GM12891 (cell line): ENCODE data around the gene RELT.
A peak's percentile ranks its signal among the peaks of the same experiment; 100 is the strongest.

ENCODE experiments used
- DNase-seq: peaks from one replicate; pipeline ENCODE4 v3.0.0; 2011; ENCODE audit warnings: low spot score; ENCODE audit not compliant: insufficient read length
- FAIRE-seq: peaks from 2 replicates; lab custom pipeline; 2011; peaks lifted over from hg19 to GRCh38; lab: Jason Lieb, UNC
- PAX5 ChIP-seq: IDR thresholded peaks from 2 replicates; pipeline ENCODE4 v1.6.1; 2011; ENCODE audit warnings: low read length, moderate library complexity, mild to moderate bottlenecking; ENCODE audit not compliant: insufficient read depth, severe bottlenecking
- POLR2A ChIP-seq: IDR thresholded peaks from 2 replicates; pipeline ENCODE4 v1.6.1; 2011; ENCODE audit warnings: low read depth, low read length, control low read depth
- POLR2AphosphoS5 ChIP-seq: IDR thresholded peaks from 2 replicates; pipeline ENCODE4 v1.6.1; 2011; ENCODE audit warnings: low read depth, low read length, control low read depth
- POU2F2 ChIP-seq: IDR thresholded peaks from 2 replicates; pipeline ENCODE4 v1.6.1; 2011; ENCODE audit warnings: low read depth, mild to moderate bottlenecking, control low read depth, low read length, moderate library complexity
- SPI1 ChIP-seq: IDR thresholded peaks from 2 replicates; pipeline ENCODE4 v1.6.1; 2011; ENCODE audit warnings: low read depth, low read length, control low read depth
- TAF1 ChIP-seq: IDR thresholded peaks from 2 replicates; pipeline ENCODE4 v1.6.1; 2011; ENCODE audit warnings: low read depth, low read length, control low read depth

The RELT gene

DNA sequence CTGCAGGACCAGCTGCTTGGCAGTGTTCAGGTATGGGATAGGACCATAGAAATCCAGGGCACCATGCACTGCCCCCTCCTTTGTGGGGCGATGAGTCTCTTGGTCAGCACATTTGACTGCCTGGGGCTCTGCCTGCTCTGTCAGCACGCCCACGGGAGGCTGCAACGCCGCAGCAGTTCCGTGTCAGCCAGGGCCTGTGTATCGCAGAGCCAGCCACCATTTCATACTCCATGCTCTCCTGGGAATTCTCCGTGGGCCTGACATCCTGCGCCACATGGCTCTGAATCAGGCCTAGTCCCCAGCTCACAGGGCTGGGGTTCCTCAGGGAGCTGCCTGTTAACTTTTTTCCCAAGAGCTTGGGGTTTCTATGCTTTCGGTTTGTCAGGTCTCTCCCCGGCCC lies 16.9 kb upstream of the RELT start:
- FAIRE-seq (no peak), DNase-seq (no peak)
- TF ChIP-seq SPI1 (no peak), POLR2AphosphoS5 (no peak), TAF1 (no peak), PAX5 (no peak), POU2F2 (no peak), POLR2A (no peak)

DNA sequence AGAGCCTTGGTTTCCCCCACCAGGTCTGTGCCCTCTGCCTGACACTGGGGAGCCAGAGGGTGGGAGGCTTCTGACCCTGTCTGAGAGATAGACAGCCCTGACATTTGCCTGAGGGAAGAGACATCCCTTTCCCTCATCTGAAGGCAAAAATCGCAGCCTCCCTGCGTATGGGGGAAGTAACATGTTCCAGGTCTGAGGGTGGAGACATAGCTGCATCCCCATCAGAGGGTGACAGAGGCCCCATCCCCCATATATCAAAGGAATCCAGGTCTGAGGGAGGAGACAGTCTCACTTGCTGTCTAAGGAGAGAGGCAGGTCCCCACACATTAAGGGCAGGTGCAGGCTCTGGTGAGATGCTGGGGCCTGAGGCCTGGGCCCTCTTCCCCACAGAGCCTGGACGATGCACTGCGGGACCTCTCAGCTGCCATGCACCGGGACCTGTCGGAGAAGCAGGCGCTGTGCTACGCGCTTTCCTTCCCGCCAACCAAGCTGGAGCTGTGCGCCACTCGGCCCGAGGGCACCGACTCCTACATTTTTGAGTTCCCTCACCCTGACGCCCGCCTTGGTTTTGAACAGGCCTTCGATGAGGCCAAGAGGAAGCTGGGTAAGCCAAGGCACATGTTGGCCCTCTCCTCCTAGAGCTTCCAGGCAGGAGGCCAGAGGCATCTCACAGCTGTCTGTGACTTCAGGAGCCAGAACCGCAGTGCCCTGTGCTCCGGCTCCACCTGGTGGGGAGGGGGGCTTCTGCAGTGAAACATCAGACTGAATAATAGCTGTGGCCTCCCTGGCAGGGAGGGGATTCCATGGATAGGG lies 16.1 kb upstream of the RELT start:
- no peak for FAIRE-seq
- DNase-seq, result peak; percentile 70
- TF ChIP-seq POU2F2 (no peak), TAF1 (no peak), POLR2A (no peak), PAX5 (no peak), POLR2AphosphoS5 (no peak), SPI1 (no peak)

DNA sequence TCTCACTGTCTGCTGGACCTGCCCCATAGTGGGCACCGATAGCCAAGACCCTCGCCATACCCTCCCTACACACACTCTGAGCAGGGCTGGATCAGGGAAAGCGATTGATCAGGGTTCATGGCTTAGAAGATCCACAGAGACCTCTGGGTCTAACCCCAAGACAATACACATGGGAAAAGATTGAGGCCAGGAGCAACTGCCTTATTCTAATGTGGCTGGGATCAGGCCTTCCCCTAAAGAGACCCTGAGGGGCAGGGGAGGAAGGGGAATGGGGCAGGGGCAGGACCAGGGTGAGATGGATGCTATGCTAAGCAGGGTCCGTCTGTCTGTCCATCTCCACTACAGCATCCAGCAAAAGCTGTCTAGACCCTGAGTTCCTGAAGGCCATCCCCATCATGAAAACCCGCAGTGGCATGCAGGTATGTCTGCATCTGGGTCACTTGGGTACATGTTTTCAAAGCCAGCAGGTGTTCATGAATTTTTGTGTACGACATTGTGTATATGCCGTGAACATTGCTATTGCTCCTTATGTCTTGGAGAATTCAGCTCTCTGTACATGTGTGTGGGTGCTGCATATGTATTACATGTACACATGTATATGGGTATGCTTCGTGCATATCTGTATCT lies 15.3 kb upstream of the RELT start:
- TF ChIP-seq POU2F2, result no peak
- TF ChIP-seq POLR2AphosphoS5, result no peak
- DNase-seq, result no peak
- peak; percentile 52 for FAIRE-seq

DNA sequence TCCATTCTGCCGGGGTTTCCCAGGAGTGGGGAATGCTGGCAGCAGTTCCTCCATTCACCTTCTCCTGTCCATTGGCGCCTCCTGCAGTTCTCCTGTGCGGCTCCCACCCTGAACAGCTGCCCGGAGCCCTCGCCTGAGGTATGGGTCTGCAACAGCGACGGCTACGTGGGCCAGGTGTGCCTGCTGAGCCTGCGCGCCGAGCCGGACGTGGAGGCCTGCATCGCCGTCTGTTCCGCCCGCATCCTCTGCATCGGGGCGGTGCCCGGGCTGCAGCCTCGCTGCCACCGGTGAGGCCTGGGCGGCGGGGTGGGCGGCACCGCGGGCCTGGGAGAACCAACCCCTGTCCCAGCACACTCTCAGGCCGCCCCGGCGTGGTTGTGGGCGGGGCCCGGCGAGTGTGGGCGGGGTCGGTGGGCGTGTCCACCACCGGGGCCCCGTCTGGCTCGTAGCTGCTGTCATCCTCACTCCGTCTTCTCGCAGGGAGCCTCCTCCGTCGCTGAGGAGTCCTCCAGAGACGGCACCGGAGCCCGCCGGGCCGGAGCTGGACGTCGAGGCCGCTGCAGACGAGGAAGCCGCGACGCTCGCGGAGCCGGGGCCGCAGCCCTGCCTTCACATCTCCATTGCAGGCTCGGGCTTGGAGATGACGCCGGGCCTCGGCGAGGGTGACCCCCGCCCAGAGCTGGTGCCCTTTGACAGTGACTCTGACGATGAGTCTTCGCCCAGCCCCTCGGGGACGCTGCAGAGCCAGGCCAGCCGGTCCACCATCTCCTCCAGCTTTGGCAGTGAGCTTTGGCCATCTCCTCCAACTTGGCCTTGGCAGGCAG lies 14.0 kb upstream of the RELT start:
- no peak for DNase-seq
- TF ChIP-seq SPI1 (no peak), TAF1 (no peak), POLR2AphosphoS5 (no peak), POU2F2 (no peak), POLR2A (no peak), PAX5 (no peak)
- no peak for FAIRE-seq

DNA sequence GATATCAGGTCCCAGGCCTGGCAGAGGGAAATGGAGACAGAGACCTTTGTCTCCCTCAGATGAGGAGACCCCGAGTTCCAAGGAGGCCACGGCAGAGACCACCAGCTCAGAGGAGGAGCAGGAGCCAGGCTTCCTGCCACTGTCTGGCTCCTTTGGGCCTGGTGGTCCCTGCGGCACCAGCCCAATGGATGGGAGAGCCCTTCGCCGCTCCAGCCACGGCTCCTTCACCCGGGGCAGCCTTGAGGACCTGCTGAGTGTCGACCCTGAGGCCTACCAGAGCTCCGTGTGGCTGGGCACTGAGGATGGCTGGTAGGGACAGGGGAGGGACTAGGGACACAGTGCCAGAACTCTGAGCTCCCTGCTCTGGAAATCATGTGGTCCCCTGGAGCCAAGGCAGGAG lies 13.1 kb upstream of the RELT start:
- DNase-seq (no peak), FAIRE-seq (no peak)
- TF ChIP-seq SPI1, result no peak
- no peak for TF ChIP-seq PAX5
- TF ChIP-seq POLR2A, result no peak
- TF ChIP-seq TAF1, result no peak
- TF ChIP-seq POU2F2, result no peak
- no peak for TF ChIP-seq POLR2AphosphoS5

DNA sequence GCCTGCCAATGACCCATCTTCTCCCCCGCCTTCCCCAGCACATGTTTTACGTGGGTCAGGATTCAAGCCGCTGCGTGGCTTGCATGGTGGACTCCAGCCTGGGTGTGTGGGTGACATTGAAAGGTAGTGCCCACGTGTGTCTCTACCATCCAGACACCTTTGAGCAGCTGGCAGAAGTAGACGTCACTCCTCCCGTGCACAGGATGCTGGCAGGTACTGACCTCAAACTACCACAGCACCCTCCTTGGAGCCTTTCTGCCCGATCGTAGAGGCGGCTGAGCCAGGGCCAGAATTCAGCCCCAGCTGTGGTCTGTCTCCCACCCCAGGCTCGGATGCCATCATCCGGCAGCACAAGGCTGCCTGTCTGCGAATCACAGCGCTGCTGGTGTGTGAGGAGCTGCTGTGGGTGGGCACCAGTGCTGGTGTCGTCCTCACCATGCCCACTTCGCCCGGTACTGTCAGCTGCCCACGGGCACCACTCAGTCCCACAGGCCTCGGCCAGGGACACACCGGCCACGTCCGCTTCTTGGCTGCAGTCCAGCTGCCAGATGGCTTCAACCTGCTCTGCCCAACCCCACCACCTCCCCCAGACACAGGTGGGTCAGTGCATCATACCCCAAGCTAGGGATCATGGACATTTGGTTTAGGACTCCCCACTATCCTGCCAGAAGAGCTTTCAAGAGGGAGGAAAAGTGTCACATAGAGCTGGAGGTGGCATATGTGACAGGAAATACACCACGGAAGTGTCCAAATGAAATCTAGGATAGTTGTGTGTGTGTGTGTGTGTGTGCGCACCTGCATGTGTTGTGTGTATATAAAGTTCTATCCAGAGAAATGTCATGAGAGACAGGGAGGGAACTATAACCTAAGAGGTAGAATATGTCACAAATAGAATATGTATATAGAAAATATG lies 10.6 kb upstream of the RELT start:
- FAIRE-seq, result peak; percentile 48
- DNase-seq, result no peak
- TF ChIP-seq POU2F2 (no peak), POLR2AphosphoS5 (no peak), POLR2A (no peak), SPI1 (no peak), TAF1 (no peak)

DNA sequence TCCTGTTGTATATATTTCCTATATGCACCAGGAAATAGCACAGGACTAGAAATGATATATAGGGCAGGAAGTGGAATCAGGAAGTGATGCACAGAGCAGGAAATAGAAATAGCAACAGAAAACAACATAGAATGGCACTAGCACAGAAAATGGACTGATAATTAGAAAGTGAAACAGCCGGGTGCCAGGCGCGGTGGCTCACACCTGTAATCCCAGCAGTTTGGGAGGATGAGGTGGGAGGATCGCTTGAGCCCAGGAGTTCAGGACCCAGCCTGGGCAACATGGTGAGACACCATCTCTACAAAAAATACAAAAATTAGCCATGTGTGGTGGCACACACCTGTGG lies 10.0 kb upstream of the RELT start:
- TF ChIP-seq POU2F2, result no peak
- no peak for TF ChIP-seq TAF1
- TF ChIP-seq SPI1, result peak; percentile 40
- no peak for TF ChIP-seq POLR2AphosphoS5
- no peak for TF ChIP-seq PAX5
- TF ChIP-seq POLR2A, result no peak
- FAIRE-seq, result no peak
- no peak for DNase-seq

DNA sequence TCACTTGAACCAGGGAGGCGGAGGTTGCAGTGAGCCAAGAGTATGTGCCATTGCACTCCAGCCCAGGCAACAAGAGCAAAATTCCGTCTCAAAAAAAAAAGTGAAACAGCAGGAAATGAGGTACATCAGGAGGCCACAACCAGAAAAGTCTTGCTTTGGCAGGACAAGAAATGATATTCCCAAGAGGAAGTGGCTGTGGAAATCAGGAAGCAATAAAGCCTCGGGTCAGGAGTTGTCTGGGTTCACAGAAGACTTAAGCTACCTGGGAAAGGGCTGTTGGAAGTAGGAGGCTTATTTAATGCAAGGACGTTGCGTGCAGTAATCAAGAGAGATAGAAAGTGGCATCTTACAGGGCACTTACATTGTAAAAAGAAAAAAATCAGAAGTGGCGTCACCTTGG lies 9.2 kb upstream of the RELT start:
- peak; percentile 9 for FAIRE-seq
- DNase-seq, result no peak
- TF ChIP-seq SPI1 (no peak), TAF1 (no peak), PAX5 (no peak), POU2F2 (no peak), POLR2AphosphoS5 (no peak), POLR2A (no peak)
